NCI-H2196 (cell line): ENCODE measurements around the gene COL23A1.
"Not testable (repeated sequence)": the region's sequence is repeated elsewhere in the genome, so short reads cannot be mapped to it uniquely, and the experiment has no call there.

Experiments used
- DNase-seq: peaks from one replicate; lab custom pipeline; 2025; ENCODE audit not compliant: unreplicated experiment; lab: John Stamatoyannopoulos, UW

Gene COL23A1

DNA sequence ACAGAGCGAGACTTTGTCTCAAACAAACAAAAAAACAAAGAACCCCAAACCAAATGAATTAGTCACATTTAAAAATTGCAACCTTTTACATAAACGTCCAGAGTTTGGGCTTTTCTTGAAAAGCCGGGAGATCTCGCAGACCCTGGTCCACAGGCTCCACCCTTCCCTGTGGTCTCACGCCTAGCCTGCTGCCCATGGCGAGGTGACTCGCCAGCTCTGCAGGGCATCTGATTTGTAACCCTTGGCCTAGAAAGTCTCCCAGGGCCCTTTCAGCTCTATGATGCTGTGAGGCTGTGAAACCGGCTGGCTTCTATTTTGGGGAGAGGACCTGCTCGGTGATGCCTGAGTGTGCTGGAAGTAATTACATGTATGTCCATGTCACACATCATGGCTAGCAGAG lies 312.8 kb downstream of the COL23A1 start:
- DNase-seq = no peak

GRCh38 chr5:178274781-178275537 lies 315.2 kb downstream of the COL23A1 start:
- DNase-seq = no peak

GRCh38 chr5:178273665-178274541 lies 316.3 kb downstream of the COL23A1 start:
- DNase-seq = no peak

DNA sequence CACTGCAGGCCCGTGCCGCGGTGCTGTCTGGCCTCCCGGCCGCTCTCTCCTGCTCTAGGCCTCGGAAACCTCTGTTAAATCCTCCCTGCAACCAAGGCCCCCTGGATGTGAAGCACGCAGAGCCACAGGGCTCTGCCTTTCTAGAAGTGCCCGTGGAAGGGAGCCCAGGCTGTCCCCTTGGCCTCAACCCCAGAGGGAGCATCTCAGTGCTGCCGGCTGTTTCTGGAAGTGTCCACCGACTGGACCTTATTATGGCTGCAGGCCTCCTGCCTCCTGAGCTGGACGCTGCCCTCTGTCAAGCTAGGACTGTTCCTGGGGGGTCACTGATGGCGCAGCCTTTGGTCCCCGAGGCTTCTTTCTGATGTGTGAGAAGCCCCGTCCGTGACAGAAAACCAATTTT lies 317.2 kb downstream of the COL23A1 start:
- no peak for DNase-seq

- DNase-seq = no peak
These were observed 317.6 kb downstream of the COL23A1 start for GRCh38 chr5:178272591-178272990.

GRCh38 chr5:178271726-178272479 lies 318.3 kb downstream of the COL23A1 start:
- DNase-seq = no peak

DNA sequence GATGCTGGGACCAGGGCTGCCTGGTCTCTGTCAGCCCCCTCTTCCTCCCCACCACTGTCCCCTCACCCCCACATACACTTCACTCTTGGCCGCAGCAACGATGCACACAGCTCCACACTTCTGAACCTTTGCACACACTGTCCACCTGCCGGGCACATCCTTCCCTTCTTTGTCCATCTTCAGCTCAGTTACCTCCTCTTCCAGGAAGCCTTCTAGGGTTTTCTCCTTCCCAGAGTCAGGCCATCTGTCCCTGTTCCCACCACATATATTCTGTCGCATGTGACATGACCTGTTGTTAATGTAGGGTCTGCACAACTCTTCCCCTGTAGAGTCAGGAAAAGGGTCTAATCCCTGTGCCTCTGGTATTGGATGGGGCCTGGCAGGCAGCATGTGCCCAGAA lies 319.0 kb downstream of the COL23A1 start:
- no peak for DNase-seq

DNA sequence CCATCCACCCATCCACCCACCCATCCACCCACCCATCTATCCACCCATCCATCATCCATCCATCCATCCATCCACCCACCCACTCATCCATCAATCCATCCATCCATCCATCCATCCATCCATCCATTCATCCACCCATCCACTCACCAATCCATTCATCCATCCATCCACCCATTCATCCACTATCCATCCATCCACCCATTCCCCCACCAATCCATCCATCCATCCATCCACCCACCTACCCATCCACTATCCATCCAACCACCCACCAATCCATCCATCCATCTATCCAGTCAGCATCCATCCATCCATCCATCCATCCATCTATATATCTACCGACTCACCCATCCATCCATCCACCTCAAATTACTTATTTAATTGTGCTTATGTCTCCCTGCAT lies 320.7 kb downstream of the COL23A1 start:
- DNase-seq = no peak

GRCh38 chr5:178267876-178268275 lies 322.3 kb downstream of the COL23A1 start:
- DNase-seq = no peak

GRCh38 chr5:178267245-178267644 lies 322.9 kb downstream of the COL23A1 start:
- no peak for DNase-seq

DNA sequence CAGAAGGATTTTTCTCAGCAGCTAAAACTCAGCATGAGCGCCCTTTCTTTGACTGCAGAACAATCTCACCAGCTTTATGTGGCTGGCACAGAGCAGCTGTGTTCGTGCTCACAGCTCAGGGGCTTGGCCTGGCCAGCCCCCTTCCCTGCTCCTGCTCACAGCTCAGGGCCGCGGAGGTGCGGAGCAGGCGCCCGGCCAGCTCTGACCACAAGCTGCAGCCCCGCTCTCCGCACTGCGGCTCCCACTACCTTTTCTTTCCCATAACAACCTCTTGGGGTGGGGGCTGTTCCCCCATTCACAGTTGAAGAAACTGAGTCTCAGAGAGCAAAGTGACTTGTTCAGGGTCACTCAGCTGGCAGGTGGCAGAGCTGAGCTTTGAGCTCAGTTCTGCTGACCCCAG lies 323.6 kb downstream of the COL23A1 start:
- no peak for DNase-seq

GRCh38 chr5:178265746-178266145 lies 324.4 kb downstream of the COL23A1 start:
- no peak for DNase-seq

- DNase-seq = no peak
These were observed 326.1 kb downstream of the COL23A1 start for GRCh38 chr5:178264044-178264443.

DNA sequence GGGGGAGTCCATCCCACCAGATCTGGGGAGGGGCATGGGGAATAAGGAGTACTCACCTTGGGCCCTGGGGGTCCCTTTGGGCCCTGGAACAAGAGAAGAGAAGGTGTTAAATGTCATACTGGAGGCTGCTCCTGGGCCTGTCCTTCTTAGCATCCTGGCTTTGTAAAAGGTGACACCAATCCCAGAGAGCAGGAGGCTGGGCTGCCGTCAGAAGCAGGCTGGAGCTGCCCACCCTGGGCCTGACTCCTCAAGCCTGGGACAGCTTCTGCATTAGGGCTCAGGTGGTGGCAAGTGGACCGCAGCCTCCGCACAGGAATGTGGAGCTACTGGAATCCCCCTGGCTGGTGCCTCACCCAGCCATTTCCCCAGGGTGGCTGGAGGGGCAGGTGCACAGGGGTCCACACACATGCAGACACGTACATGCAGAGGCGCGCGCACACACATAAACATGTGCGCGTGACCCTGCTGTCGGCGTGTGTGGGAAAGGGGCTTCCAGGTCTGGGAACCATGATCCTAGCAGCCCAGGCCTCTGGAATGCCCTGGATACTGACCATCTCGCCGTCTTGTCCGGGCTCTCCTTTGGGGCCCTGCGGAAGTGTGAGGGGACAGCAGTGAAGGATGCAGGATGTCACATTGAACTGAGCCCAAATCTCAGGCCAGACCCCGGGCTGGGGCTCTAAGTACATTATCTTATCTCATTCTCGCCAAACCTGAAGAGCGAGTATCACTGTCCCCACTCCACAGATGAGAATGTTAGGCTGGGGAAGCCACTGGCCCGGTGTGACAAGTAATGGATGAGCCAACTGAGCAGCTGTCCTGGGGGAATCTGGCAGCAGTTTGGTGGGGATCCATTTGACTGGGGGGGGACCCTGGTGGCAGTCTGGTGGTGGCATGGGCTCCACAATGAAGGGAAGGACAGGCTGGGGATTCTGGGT lies 328.3 kb downstream of the COL23A1 start:
- no peak for DNase-seq

- DNase-seq = no peak
These were observed 330.3 kb downstream of the COL23A1 start for GRCh38 chr5:178259623-178260536.

GRCh38 chr5:178257650-178258049 lies 332.5 kb downstream of the COL23A1 start:
- no peak for DNase-seq

DNA sequence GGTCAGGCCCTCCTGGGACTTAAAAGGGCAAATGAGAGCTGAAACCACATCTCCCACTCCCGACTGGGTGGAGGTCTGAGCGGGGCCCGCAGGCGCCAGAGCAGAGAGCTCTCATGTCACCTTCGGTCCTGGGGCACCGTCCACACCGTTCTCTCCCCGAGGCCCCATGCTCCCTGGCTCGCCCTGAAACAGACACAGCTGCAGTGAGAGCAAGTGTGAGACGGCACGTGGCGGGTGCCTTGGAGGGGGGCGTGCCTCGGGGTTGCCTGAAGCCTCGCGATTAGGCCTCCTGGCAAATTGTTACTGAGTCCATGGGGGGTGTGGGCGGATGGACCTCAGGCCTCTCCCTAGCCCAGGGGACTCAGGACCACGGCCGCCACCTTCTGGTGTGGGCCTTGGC lies 333.4 kb downstream of the COL23A1 start:
- no peak for DNase-seq

- not testable (repeated sequence) for DNase-seq
These were observed 336.6 kb downstream of the COL23A1 start for GRCh38 chr5:178253632-178254031.

DNA sequence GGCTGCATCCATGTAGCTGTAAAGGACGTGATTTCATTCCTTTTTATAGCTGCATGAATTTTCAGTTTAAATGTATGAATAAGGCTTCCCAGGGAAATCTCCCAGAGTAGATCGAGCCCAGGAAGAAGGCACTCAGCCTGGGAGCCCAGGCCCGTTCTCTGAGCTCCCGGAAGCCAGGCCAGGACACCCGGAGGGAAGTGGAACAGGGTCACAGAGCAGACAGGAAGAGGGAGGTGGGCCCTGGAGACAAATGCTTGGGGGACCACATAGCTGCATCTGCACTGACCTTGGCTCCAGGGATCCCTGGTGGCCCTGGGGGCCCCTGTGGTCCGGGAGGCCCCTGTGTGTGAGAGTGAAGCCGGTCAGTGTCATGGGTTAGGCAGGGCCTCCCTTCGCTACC lies 337.9 kb downstream of the COL23A1 start:
- no peak for DNase-seq
